Gastroesophageal sphincter (tissue), 4 donors: ENCODE results near the gene ZCCHC7. TPM values are rescaled to one million over a fixed set of nuclear protein-coding genes. Genes with fewer than 3 reads are reported as not detected.

Experiments
- ATAC-seq: fragments of 150-250 bp; one replicate; pipeline ENCODE4 v1.9.1; 2016; ENCODE audit warnings: mild to moderate bottlenecking, moderate library complexity
- H3K27ac ChIP-seq, 4 donors: fragments of 200-600 bp; sonication (generic) in 3 of 4; 1 replicate in 3 of 4; 2 replicates in 1 of 4; pipeline ENCODE4 v1.5.1; 2016 to 2019
- H3K27me3 ChIP-seq: fragments of 200-600 bp; sonication (generic); one replicate; pipeline ENCODE4 v1.5.1; 2019
- H3K36me3 ChIP-seq, 2 donors: fragments of 200-600 bp; sonication (generic); one replicate each; pipeline ENCODE4 v1.5.1; 2019; ENCODE audit warnings: control low read depth in 1 of 2
- H3K4me1 ChIP-seq, 3 donors: fragments of 200-600 bp; sonication (generic); 1 replicate in 2 of 3; 2 replicates in 1 of 3; pipeline ENCODE4 v1.5.1; 2016 to 2019; ENCODE audit warnings: control low read depth in 2 of 3
- H3K4me3 ChIP-seq, 2 donors: fragments of 200-600 bp; sonication (generic); one replicate each; pipeline ENCODE4 v1.5.1; 2019; ENCODE audit warnings: mild to moderate bottlenecking in 1 of 2, moderate library complexity in 1 of 2
- H3K9me3 ChIP-seq, 3 donors: fragments of 200-600 bp; sonication (generic); one replicate each; pipeline ENCODE4 v1.5.1; 2017 to 2019; ENCODE audit warnings: control low read depth in 2 of 3
- CTCF ChIP-seq, 4 experiments: fragments of 200-600 bp in 2 of 4; fragments of 450-650 bp in 2 of 4; sonication (generic) in 1 of 4; IDR thresholded peaks; one replicate each; pipeline ENCODE4 v1.5.1; 2017 to 2019; ENCODE audit warnings: antibody characterized with exemption in 4 of 4, mild to moderate bottlenecking in 2 of 4, moderate library complexity in 2 of 4
- EP300 ChIP-seq: sonication (generic); formaldehyde crosslinking; IDR thresholded peaks from one replicate; pipeline ENCODE4 v1.6.1; 2017; ENCODE audit warnings: antibody characterized with exemption, mild to moderate bottlenecking
- POLR2A ChIP-seq, 2 donors: fragments of 450-650 bp; IDR thresholded peaks; one replicate each; pipeline ENCODE4 v1.6.1; 2017; ENCODE audit warnings: antibody characterized with exemption in 2 of 2, mild to moderate bottlenecking in 2 of 2, moderate library complexity in 1 of 2
- POLR2AphosphoS5 ChIP-seq: sonication (generic); formaldehyde crosslinking; IDR thresholded peaks from one replicate; pipeline ENCODE4 v1.6.1; 2017; ENCODE audit warnings: antibody characterized with exemption
- WGBS, 2 donors: methylation state at CpG; one replicate each; pipeline ENCODE4 v1.1.5; 2018; ENCODE audit warnings: low coverage in 1 of 2; 5-methylcytosine and 5-hydroxymethylcytosine counted together
- total RNA-seq, 4 donors: library from RNA; depleted of rRNA; stranded (reverse); fragments of >200 nt; gene quantifications; one replicate each; pipeline ENCODE4 v1.1.0, GENCODE V29; 2016

ZCCHC7 gene
- total RNA-seq, 4 donors from 2014 or later: 12.1 to 23.5 (median 17.6) TPM

- Histone ChIP-seq H3K27ac (no peak overlapping the region), H3K9me3 (no peaks in the 10 kb centered on the region), H3K4me3 (no peak overlapping the region), H3K4me1 (no peaks in the 10 kb centered on the region), H3K27me3 (no peaks in the 10 kb centered on the region), H3K36me3 (no peaks in the 10 kb centered on the region)
- no peak for ATAC-seq
- 70 to 83% methylated on average over 1 of the region's 1 CpG for WGBS, 2 donors
- TF ChIP-seq POLR2A (IDR thresholded peaks at IDR 0.05) (no peak), EP300 (no peak), CTCF (IDR thresholded peaks at IDR 0.05) (no peak), POLR2AphosphoS5 (no peak)
These were observed 23.1 kb upstream of the ZCCHC7 start for GRCh38 chr9:37097294-37097693.

GRCh38 chr9:37100327-37100726 is 20.0 kb upstream of the ZCCHC7 start:
- no peaks in the 10 kb centered on the region for H3K36me3 ChIP-seq
- H3K9me3 ChIP-seq: no peaks in the 10 kb centered on the region
- no peaks in the 10 kb centered on the region for H3K27me3 ChIP-seq
- H3K27ac ChIP-seq: no peak overlapping the region
- ATAC-seq: no peak
- 63% methylated on average over 1 of the region's 2 CpGs; no CpG with 5 or more reads in 1 of the 2 donors for WGBS, 2 donors
- no peak overlapping the region for H3K4me3 ChIP-seq
- TF ChIP-seq CTCF (IDR thresholded peaks at IDR 0.05) (no peak), POLR2AphosphoS5 (no peak), EP300 (no peak), POLR2A (IDR thresholded peaks at IDR 0.05) (no peak)
- no peaks in the 10 kb centered on the region for H3K4me1 ChIP-seq

GRCh38 chr9:37100741-37101140 is 19.6 kb upstream of the ZCCHC7 start:
- 86 to 100% methylated on average over 2 of the region's 2 CpGs for WGBS, 2 donors
- H3K27ac ChIP-seq: no peak overlapping the region
- no peak for TF ChIP-seq POLR2A (IDR thresholded peaks at IDR 0.05)
- no peak overlapping the region for H3K4me3 ChIP-seq
- no peaks in the 10 kb centered on the region for H3K4me1 ChIP-seq
- ATAC-seq: no peak
- H3K36me3 ChIP-seq: no peaks in the 10 kb centered on the region
- H3K9me3 ChIP-seq: no peaks in the 10 kb centered on the region
- no peaks in the 10 kb centered on the region for H3K27me3 ChIP-seq

GRCh38 chr9:37102486-37102885 is 17.9 kb upstream of the ZCCHC7 start:
- H3K36me3 ChIP-seq: no peaks in the 10 kb centered on the region
- 10 to 19% methylated on average over 2 to 3 of the region's 3 CpGs for WGBS, 2 donors
- H3K4me1 ChIP-seq: no peaks in the 10 kb centered on the region
- H3K27me3 ChIP-seq: peaks cover 4% of the 10 kb centered on the region
- H3K9me3 ChIP-seq: no peaks in the 10 kb centered on the region
- ATAC-seq: no peak
- no peak for TF ChIP-seq POLR2A (IDR thresholded peaks at IDR 0.05)
- TF ChIP-seq EP300: no peak
- no peak overlapping the region for H3K27ac ChIP-seq
- H3K4me3 ChIP-seq: no peak overlapping the region

- TF ChIP-seq CTCF (IDR thresholded peaks at IDR 0.05) (no peak), POLR2AphosphoS5 (no peak), POLR2A (IDR thresholded peaks at IDR 0.05) (no peak), EP300 (no peak)
- no peak overlapping the region for H3K4me3 ChIP-seq
- peaks cover 0 to 6% (median 0%) of the 10 kb centered on the region in 3 donors for H3K9me3 ChIP-seq
- H3K27ac ChIP-seq: no peak overlapping the region
- H3K27me3 ChIP-seq: peaks cover 4% of the 10 kb centered on the region
- H3K4me1 ChIP-seq: no peaks in the 10 kb centered on the region
- no peaks in the 10 kb centered on the region for H3K36me3 ChIP-seq
- ATAC-seq: no peak
These were observed 16.0 kb upstream of the ZCCHC7 start for GRCh38 chr9:37104183-37104889.

- Histone ChIP-seq H3K27ac (no peak overlapping the region), H3K27me3 (peaks cover 9% of the 10 kb centered on the region), H3K4me3 (no peak overlapping the region), H3K9me3 (peaks cover 0 to 8% (median 0%) of the 10 kb centered on the region in 3 donors), H3K36me3 (no peaks in the 10 kb centered on the region), H3K4me1 (no peaks in the 10 kb centered on the region)
- 43 to 63% methylated on average over 3 to 4 of the region's 4 CpGs for WGBS, 2 donors
- no peak for ATAC-seq
- TF ChIP-seq EP300 (no peak), POLR2A (IDR thresholded peaks at IDR 0.05) (no peak), CTCF (IDR thresholded peaks at IDR 0.05) (no peak), POLR2AphosphoS5 (no peak)
These were observed 15.1 kb upstream of the ZCCHC7 start for GRCh38 chr9:37105234-37105633.
